Stimulated activated CD8-positive, alpha-beta memory T cell treated with anti-CD3 and anti-CD28 coated beads, Interleukin-15, amount 100 ng/mL, for 4 hours (primary cell): ENCODE measurements around the gene EPN2.

ENCODE experiments used
- DNase-seq, 2 donors: peaks; one replicate each; pipeline ENCODE4 v3.0.0-alpha.2; 2020; ENCODE audit warnings: low read depth in 2 of 2

Gene EPN2

DNA sequence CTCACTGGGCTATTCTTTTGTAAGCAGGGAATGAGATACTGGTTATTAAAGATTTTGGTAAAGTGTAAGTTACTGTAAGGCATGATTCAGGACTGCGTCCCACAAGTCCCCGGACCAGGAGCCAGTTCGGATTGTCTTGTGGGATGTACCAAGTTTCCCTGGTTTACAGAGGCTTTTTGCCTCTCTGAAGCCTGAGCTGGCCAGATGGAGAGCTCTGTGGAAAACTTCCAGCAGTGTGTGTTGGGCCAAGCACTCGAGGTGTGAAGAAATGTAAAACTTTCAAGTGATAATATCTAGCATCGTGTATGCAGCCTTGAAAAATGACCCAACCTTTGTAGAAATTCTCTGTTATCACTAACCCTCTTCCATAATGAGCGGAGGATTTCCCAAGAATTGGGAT is 2.4 kb downstream of the EPN2 start:
- DNase-seq: no peak

DNA sequence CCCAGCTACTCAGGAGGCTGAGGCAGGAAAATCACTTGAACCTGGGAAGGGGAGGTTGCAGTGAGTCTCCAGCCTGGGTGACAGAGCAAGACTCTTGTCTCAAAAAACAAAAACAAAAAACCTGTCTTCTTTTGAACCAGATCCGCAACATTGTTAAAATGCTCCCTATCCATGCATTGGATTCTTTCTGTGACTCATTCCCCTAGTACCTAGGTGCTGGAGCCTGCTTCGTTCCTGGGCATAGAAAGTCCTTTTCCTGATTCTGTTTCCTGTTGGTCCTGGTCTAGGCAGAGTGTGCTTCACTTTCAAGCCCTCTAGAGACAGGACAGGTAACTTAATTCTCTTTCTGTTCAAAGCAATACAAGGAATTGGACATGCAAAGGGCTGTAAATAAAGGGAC is 5.2 kb downstream of the EPN2 start:
- DNase-seq: no peak

DNA sequence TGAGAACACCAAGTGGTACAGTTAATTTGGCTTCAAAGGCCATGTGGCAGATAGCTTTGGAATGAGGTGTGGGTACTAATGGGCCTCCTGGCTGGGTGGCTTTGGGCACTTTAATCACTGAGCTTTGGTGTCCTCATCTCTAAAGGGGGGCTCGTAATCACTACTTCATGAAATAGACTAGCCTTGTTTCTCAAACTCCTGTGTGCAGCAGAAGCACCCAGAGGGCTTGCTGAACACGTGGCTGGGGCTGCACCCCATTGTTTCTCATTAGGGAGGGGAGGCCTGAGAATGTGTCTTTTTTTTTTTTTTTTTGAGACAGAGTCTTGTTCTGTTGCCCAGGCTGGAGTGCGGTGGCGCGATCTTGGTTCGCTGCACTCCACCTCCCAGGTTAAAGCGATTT is 5.8 kb downstream of the EPN2 start:
- DNase-seq: no peak

- no peak for DNase-seq
Observed at GRCh38 chr17:19243838-19244237, 6.7 kb downstream of the EPN2 start.

DNA sequence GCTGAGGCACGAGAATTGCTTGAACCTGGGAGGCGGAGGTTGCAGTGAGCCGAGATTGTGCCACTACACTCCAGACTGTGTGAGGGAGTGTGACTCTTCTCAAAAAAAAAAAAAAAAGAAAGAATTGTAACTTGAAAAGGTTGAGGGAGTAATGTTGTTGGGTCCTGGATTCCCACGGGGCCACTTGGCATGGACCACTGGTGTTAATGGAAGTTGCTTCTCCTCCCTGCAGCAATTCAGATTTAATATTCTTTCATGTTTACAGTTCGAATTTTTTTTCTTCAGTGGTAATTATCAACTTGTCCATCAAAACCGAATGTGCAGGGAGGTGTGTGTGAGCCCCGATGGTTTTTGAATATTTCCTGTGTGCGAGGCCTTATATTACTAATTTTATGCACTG is 7.2 kb downstream of the EPN2 start:
- DNase-seq: no peak

GRCh38 chr17:19244781-19245180 is 7.6 kb downstream of the EPN2 start:
- no peak for DNase-seq

- no peak for DNase-seq
Observed at GRCh38 chr17:19247473-19247872, 10.3 kb downstream of the EPN2 start.

- DNase-seq: no peak
Observed at GRCh38 chr17:19248151-19248927, 11.2 kb downstream of the EPN2 start.

- DNase-seq: no peak
Observed at GRCh38 chr17:19248928-19249574, 11.9 kb downstream of the EPN2 start.

DNA sequence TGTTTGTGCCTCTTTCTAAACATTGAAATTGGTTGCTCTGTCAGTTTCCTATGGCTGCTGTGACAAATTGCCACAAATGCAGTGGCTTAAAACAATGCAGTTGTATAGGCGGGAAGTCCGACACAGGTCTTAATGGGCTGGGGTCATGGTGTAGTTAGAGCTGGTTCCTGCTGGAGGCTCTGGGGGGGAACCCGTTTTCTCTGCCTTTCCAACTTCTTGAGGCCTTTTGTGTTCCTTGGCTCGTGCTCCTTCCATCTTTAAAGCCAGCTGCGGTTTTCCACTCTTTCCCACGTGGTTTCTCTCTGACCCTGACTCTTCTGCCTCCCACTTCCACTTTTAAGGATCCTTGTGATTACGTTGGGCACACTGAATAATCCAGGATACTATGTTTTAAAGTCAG is 12.5 kb downstream of the EPN2 start:
- no peak for DNase-seq

DNA sequence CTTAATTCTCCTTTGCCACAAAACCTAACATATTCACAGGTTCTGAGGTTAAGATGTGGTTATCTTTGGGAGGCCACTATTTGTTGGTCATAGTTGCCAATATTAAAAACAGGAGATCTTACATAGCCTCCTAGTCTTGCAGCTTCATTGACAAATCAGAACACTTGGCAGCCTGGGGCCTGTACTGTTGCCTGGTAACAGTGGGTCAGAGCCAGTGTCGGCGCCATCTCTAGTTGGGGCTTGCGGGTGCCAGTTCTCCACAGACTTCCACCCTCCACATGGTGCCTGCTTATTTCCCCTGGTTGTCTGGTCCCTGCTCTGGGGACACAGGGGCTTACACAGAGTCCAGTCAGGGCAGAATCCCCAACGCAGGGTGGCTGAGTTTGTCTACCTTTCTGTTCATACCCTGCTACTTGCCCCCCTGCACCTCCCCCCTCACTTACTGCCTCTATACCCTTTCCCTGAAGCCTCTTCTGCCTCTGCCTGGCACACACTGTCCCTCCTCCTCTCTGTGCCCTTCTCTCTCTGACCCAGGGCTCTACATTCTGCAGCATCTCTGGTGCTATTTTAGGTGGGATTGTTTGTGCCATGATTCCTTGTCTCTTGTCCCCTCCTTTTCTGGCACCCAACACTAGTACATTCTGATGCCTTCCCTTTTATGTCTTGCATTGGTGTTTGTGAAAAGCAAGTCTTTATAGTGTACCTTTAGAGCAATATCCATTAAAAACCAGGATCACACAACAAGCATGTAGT is 13.4 kb downstream of the EPN2 start:
- DNase-seq: no peak

DNA sequence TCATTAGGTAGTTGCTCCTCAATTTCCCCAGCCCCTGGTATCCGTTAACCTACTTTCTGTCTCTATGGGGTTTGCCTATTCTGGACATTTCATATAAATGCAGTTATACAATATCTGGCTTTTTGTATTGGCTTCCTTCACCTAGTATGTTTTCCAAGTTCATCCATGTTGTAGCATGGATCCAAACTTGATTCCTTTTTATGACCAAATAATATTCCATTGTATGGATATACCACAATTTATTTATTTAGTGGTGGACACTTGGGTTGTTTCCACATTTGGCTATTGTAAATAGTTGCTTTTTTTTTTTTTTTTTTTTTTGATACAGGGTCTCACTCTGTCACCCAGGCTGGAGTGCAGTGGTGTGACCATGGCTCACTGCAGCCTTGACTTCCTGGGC is 15.9 kb downstream of the EPN2 start:
- no peak for DNase-seq

- DNase-seq: no peak
Observed at GRCh38 chr17:19254651-19255050, 17.5 kb downstream of the EPN2 start.

GRCh38 chr17:19255279-19255678 is 18.1 kb downstream of the EPN2 start:
- no peak for DNase-seq

- DNase-seq: no peak
Observed at GRCh38 chr17:19258371-19258770, 21.2 kb downstream of the EPN2 start.

GRCh38 chr17:19260958-19261357 is 23.8 kb downstream of the EPN2 start:
- no peak for DNase-seq

DNA sequence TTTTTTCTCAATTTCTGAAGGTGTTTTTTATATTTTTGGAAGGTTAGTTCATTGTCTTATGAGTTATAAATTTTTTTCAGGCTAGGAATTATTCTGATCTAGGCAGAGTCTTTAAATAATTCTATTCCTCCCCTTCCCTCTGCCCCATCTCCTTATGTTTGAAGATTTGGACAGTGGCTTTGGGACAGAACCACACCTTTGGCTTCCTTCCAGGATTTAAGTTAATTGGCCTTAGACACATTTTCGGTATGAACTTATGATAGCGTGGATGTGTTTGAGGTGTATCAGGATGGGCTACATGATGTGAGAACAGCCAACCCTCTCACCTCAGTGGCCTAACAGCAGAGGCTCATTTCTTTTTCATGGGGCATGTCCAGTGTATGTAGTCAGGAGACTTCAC is 24.3 kb downstream of the EPN2 start:
- DNase-seq: no peak

GRCh38 chr17:19262650-19263631 is 25.8 kb downstream of the EPN2 start:
- DNase-seq: no peak

DNA sequence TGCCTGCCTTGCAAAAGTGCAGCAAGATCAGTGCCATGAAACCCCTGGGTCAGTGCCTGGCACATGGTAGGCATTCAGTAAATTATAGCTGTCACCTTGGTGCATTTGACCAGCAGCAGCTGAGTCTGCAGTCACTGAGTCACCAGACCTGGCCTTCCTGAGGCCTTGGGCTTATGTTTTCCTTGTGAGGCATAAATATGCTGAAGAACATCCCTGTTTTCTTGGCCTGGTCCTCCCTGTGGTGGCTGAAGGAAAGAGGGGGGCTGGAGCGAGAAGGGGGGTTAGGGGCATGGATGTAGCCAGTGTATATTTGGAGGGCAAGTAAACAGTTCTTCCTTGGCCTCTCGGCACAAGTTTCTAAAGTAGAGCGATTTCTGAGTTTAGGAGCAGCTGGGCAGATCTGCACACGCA is 26.5 kb downstream of the EPN2 start:
- DNase-seq: no peak

DNA sequence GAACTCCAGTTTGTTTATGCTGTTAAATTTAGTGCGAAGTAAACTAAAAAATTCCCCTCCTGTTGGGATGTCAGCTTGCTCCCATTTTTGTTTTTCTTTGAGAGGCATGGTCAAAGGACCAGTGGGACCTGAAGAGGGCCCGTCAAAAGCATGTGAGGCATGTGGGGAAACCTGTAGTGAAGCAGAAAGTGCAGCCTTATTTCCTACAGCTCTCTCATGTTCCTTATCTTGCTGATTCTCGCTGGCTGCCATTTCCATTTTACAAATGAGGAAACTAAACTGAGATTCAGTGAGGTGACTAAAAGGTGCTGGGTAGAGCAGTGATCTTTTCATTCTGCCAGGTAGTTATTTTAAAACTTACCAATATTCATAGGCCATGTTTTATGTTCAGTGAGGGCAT is 27.1 kb downstream of the EPN2 start:
- no peak for DNase-seq

- no peak for DNase-seq
Observed at GRCh38 chr17:19264681-19265080, 27.5 kb downstream of the EPN2 start.

- DNase-seq: no peak
Observed at GRCh38 chr17:19265755-19266154, 28.6 kb downstream of the EPN2 start.
